ENCODE measurements around the gene BDH2.

- TF ChIP-seq, protein P1, sequence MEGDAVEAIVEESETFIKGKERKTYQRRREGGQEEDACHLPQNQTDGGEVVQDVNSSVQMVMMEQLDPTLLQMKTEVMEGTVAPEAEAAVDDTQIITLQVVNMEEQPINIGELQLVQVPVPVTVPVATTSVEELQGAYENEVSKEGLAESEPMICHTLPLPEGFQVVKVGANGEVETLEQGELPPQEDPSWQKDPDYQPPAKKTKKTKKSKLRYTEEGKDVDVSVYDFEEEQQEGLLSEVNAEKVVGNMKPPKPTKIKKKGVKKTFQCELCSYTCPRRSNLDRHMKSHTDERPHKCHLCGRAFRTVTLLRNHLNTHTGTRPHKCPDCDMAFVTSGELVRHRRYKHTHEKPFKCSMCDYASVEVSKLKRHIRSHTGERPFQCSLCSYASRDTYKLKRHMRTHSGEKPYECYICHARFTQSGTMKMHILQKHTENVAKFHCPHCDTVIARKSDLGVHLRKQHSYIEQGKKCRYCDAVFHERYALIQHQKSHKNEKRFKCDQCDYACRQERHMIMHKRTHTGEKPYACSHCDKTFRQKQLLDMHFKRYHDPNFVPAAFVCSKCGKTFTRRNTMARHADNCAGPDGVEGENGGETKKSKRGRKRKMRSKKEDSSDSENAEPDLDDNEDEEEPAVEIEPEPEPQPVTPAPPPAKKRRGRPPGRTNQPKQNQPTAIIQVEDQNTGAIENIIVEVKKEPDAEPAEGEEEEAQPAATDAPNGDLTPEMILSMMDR (conservative IDR thresholded peaks at IDR 0.05; ENCODE audit: low read length): no peak
- no peak for TF ChIP-seq EZH2phosphoT487 (IDR thresholded peaks at IDR 0.05; ENCODE audit: borderline replicate concordance, low read depth, low read length)
Observed at GRCh38 chr4:103052779-103053178, 46.9 kb downstream of the BDH2 start.
